GM21360 (cell line): ENCODE measurements around the gene BCKDHB.
A peak's percentile ranks its signal among the peaks of the same experiment; 100 is the strongest.
"Not testable (repeated sequence)": the region's sequence is repeated elsewhere in the genome, so short reads cannot be mapped to it uniquely, and the experiment has no call there.

Experiments
- ATAC-seq: cut with Tn5 transposase; IDR thresholded peaks from one replicate; pipeline ENCODE4 v1.9.1; 2021; ENCODE audit warnings: mild to moderate bottlenecking, moderate library complexity; ENCODE audit not compliant: unreplicated experiment

BCKDHB gene

DNA sequence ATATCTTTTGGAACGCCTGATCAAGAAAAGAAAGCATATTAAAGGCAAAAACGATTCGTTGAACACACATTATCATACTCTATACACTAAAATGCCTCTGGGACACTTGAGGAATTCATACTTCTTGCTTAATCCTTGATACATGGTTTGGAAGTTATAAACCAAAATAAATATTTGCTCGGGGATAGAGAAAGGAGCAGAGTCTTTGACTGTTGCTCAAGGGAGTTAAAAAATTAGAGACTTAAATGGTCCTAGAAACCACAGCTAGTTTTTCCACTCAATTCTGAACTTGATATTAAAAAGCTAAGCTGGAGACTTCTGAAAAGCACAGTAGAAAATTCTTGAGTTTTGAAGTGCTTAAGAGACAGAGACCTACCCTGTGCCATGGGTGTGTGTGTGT lies 98.9 kb downstream of the BCKDHB start:
- no peak for ATAC-seq

DNA sequence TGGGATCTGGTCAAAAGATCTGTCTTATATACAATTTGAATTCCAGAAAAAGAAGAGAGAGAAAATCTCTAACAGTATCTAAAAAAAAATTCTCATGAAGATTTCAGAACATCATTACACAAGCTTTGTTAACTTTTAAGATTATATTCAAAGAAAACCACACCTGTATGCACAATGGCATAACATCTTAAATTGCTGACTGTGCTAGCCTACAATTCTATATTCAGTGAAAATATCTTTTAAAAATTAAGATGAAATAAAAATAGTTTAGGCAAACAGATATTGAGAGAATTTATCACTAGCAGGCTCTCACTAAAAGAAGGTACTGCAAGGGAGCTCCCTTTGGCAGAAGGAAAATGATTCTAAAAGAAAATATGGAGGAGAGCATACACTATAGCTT lies 100.3 kb downstream of the BCKDHB start:
- ATAC-seq: no peak

DNA sequence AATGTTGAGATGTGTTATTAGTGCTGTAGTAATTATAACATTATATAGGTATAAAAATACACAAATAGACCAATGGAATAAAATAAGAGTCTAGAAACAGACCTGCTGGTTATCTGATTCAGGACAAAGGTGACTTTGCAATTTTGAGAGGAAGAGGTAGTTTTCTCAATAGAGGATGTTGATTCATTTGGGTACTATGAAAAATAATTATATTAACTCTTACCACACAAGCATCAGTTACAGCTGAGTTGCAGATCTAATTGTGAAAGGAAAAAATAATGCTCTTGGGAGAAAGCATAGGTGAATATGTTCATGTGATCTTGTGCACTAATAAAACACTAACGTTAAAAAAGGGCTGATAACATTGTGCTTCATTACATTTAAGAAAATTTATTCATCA lies 103.0 kb downstream of the BCKDHB start:
- no peak for ATAC-seq

DNA sequence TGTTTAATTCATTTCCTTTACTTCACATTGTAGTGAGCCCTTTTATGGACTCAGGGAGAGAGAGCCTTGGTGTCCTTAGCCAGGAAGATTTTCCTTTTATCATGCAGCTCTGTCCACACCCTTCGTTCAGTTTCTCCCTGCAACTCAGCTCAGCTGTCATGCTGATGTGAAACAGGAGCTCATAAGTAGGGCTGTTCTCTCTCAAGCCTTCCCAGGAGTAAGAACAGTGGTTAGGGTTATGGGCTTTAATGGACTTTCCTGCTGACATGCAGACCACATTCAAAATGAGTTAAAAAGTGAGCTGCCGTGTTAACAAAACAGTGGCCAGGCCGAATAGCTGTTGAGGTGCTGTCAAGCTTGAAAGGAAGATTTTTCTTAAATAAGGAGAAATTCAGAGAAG lies 104.1 kb downstream of the BCKDHB start:
- no peak for ATAC-seq

DNA sequence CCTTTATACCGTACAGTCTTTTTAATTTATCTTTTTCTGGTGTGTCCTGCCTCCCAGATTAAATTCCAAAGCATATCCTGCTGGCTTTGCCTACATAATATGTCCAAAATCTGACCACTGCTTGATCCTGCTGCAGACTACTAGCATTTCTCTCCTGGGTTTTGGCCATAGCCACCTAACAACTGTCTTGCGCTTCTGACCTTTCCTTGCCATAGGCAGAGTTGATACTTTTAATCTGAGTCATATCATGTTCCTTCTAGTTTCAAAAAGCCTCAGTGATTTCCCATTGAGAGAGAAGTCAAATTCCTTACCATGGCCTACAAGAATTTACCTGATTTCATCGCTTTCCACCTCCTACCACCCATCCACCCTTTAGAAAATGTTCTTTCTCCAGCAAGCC lies 104.8 kb downstream of the BCKDHB start:
- ATAC-seq: no peak

DNA sequence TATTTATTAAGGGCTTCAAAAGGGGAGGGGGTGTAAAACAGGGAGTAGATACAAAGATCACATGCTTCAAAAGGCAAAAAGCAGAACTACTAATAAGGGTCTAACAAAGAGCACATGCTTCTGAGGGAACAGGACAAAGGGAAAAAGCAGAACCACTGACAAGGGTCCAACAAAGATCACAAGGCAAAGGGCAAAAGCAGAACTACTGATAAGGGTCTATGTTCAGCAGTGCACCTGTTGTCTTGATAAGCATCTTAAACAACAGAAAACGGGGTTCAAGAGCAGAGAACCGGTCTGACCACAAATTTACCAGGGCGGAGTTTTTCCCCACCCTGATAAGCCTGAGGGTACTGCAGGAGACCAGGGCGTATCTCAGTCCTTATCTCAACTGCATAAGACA lies 105.4 kb downstream of the BCKDHB start:
- ATAC-seq: not testable (repeated sequence)

DNA sequence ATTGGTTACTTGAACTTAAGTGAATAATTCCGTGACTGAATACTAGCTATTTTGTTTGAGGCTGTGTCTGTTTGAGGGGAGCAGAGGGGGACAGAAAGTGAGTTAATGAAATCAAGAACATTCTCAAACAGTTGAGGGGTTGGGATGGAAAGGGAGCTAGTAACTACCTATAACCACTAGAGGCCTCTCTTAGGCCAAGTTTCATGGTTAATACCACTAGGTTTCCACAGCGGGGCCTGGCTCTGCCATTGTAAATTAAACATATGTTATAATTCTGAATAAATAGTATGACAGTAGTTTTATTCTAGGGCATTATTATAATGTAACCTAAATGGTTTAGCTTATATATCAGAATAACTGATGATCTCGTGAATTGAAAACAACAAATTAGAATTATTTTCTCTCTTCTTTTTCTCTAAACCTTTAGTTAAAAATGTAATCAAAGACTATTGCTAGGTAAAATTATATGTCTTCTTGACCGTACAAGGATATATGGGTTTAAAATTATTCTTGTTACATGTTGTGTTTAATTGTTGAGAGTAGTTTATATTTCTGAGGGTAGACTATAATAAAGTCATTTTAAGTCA lies 108.1 kb downstream of the BCKDHB start:
- peak; percentile 95 for ATAC-seq

DNA sequence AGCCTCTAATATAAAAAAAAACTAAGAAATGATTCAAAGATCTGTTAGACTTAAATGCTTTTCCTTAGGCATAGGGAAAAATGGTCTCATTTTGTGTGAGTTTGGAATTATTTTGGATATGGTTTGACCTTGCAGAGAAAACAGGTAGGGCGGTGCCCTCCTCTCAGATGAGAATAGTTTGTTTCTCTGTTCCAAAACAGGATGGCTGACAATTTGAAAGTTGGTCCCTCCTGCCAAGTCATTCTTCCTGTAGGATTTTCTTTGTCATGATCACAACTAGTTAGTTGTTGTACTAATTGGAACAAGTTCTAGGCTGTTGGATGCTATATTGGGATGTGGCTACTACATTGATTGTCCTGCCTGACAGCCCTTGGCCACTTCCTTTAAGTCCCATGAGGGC lies 108.6 kb downstream of the BCKDHB start:
- no peak for ATAC-seq

DNA sequence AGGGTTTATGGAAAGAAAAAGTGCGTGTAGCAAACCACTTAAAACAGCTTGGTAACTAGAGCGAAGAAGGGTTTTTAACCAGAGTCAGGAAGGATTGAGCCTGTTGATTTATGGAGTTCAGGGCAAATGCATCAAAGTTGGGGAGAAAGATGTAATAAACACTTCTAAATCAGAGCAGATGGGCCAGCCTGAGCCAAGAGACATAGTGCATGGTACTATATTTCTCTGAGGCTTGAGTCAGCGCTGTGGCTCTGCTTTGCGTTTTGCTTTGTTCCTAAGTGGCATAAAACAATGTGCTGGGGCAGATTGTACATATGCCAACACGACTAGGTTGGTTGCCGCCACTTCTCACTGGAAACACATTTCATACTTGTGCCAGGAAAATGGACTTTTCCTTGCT lies 111.3 kb downstream of the BCKDHB start:
- no peak for ATAC-seq

DNA sequence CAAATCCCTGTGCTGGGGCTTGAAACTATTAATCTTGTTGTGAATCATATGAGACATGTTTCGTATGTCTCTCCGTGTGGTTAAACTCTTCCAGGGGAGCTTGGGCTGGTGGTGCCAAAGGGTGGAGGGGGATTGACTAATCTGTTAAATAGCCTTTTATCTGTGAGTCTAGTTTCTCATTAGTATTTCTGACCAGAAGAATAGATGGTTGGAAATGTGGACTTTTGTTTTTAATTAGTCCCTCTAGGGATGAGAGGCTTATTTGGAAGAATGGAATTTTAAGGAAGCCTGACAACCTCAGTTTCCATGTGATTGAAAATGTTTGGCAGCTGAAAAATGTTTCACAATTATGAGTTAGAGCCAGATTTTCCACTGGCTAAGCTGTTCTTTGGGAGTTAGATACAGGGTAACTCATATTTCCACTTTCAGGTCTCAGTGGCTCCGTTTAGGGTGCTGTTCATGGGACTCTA lies 117.3 kb downstream of the BCKDHB start:
- no peak for ATAC-seq

DNA sequence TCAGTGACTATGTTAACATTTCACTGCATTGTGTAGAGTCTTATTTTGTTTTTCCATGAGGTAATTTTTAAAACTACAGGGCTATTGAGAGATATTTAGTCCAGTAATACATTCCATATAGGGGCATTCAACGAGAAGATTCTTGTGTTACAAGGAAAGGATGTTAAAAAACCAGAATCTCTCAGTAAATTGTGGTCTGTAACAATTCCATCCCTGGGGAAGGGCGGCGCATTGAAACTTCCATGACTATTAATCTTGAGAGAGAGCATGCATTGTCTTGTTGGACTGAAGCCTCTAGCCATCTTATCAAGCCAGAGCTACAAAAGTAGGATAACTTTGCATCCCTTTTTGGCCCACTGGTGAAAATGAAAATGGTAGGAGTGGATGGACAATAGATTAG lies 119.7 kb downstream of the BCKDHB start:
- no peak for ATAC-seq

DNA sequence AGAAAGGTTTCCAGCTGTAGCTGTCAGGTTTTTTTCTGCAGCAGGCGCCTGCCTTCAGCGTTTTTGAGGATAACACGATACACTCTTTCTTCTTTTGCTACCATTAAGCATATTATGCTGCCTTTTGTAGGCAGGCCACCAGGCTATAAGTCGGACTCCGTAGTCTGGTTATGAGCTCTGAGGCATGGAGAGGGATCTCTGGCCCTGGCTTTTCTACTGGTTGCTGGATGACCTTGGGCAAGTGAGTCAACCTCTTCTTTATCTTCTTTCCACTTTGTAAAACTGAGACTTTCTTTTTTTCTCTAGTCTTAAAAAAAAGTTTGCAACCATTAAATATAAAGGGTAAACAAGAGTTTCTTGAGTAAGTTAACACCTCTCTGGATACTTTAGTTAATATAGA lies 120.2 kb downstream of the BCKDHB start:
- ATAC-seq: no peak

DNA sequence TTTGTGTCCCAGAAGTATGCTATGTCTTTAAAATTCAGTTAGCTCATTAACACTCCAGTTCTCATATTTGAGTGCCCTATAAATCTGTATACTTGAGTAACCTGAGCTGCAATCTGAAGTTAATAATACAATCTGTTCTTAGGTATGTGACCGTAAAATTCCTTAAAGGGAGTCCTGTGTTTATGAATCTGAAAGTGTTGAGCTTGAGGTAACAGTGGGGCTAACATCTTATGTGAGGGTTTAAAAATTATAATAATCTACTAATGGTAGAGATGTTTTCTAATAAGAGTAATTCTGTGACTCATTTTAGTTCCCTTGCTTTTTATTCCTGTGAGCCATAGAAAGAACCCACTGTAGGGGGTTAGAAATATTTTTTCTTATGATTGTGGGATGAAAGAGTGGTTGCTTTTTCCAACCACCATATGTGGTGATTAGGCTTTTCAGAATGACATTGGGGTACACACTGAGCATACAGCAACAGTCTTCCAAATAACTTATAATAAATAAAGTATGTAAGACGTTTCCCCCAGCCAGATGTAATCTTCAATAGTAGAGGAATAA lies 121.2 kb downstream of the BCKDHB start:
- ATAC-seq: no peak

DNA sequence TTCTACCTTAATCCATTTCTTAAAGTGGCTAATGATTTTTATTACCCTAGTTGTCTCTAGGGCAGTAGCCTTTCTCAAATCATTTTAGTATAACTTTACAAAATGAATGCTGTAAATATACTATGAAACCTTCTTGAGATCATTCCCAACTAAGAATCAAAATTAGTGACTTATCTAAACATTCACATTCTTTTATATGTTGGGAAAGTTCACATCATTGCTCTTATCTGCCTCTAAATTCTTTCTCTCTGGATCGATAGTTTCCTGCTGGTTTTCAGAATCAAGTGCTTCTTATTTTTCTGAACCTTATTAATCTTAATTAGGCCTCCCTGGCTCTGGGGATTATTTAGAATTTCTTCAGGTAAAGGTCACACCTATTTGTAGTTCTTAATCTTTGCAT lies 126.8 kb downstream of the BCKDHB start:
- no peak for ATAC-seq

DNA sequence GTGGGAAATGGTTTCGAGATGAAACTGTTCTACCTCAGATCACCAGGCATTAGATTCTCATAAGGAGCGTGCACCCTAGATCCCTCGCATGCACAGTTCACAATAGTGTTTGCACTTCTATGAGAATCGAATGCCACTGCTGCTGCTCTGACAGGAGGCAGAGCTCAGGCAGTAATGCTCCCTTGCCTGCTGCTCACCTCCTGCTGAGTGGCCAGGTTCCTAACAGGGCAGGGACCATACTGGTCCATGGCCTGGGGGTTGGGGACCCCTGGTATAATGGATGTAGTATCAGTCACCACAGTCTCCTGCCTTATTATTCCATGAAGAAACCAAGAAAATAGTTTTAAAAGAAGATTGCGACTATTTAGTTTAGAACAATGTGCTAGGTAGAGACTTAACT lies 127.5 kb downstream of the BCKDHB start:
- no peak for ATAC-seq

DNA sequence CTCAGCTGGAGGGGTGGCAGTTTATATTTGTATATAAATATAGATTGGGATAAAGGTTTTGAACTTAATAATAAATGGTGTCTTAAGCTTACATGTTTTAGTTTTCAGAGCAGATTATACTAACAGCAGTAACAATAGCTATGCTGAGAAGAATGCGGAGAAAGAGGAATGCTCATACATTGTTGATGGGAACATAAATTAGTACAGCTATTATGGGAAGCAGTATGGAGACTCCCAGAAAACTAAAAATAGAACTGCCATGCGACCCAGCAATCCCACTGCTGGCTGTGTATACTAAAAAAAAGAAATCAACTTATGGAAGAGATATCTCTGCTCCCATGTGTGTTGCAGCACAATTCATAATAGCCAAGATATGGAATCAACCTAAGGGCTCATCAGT lies 127.9 kb downstream of the BCKDHB start:
- no peak for ATAC-seq

DNA sequence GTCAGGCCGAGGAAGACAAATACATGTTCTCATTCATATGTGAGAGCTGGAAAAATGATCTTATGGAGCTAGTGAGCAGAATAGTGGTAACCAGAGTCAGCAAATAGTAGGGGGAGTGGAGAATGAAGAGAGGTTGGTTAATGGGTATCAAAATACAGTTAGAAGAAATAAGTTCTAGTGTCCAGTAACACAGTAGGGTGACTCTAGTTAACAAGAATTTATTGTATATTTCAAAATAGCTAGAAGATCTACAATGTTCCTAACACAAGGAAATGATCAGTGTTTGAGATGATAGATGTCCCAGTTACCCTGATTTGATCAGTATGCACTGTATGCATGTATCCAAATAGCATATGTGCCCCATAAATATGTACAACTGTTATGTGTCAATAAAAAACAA lies 128.4 kb downstream of the BCKDHB start:
- ATAC-seq: no peak

DNA sequence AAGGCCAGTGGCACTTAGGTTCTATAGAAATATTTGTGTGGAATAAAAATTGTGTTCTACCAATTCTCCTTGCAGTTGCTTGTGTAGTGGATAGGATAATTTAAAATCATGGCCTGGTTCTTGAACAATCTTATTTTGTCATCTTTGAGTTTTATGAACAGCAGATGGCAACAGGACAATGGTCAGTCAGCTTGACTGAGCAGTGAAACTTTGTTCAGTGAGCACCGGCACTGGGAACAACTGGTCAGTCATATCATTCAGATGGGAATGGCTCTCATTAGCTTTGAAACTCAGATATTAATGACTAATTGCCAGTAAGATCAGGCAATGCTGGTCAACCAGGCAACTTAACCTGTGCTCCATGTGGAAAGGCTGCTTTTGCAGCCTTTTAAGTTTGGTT lies 129.2 kb downstream of the BCKDHB start:
- no peak for ATAC-seq

DNA sequence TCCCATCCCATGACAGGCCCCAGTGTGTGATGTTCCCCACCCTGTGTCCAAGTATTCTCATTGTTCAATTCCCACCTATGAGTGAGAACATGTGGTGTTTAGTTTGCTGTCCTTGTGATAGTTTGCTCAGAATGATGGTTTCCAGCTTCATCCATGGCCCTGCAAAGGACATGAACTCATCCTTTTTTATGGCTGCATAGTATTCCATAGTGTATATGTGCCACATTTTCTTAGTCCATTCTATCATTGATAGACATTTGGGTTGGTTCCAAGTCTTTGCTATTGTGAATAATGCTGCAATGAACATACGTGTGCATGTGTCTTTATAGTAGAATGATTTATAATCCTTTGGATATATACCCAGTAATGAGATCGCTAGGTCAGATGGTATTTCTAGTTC lies 132.3 kb downstream of the BCKDHB start:
- not testable (repeated sequence) for ATAC-seq

DNA sequence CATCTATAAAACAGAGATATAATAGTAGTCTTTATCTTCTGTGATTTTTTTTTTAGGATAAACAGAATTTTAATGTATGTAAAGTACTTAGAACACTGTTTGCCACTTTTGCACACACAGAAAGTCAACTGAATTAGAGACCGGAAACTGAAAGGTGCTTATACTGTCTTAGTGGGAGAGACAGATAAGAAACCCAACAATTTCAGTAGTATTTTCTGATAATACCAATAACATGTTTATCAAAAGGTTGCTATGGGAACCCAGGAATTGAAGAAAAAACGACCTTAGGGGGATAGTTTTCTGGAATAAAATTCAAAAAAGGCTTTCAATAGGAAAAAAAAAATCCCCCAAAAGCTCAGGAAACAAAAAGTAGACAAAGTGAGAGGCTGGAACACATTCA lies 138.6 kb downstream of the BCKDHB start:
- no peak for ATAC-seq

DNA sequence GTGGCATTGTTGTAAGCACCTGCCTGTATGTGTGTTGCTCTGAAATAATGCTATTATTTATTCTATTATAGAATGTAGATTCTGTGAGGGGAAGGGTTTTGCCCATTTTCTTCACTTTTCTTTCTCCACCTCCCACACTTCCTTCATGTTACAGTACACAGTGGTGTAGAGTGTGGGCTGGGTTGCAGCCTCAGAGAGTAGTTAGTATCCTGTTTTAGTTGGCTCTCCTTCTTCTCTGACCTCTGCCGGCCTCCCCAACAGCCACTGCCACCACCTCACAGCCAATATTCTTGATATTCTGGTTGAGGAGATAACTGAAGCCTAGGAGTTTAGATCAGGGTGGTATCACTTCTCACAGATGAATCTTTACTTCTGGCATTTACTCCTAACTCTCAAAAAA lies 143.4 kb downstream of the BCKDHB start:
- no peak for ATAC-seq

DNA sequence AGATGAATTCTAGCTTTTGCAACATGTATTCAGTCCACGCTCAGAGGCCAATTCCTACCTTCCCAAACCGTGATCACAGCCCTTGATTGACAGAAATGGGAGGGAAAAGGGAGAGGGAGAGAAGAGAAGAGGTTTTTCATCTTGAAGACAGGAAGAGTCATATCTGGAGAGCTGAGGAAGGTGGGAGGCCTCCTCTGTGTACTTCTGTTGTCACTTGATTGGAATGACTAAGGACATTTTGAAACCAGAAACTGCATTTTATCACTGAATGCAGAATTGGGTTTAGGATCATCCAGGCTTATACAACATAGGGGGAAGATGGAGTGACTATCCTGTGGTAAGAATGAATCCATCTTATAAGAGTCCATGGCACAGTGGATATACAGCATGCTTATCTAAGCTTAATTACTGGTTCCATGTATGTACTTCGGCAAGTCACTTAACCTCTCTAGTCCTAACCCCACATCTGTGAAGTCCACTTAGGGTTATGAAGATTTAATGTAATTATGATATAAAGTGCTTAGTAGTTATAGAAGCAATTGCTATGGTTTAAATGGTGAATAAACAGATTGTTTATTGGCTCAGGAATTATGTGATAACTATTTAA lies 144.0 kb downstream of the BCKDHB start:
- ATAC-seq: no peak

DNA sequence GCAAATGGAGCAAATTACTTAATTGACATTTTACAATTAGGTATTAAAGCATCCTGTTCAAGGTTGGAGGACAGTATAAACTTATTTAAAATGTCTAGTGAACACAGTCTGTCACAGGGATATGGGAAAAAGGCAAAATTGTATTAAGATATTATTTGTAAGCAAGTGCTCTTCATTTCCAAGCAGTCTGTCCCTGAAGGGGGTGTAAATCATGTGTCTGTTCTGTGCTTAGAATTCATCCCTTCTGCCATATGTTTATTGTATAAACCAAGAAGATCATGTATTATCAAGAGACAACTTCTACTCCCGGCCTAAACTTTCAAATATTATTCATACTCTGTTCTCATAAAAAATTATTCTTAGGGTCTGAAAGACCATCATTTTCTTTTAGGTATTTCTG lies 144.8 kb downstream of the BCKDHB start:
- no peak for ATAC-seq
